ENCODE results near the gene MAG. TPM values are rescaled to one million over a fixed set of nuclear protein-coding genes. Genes with fewer than 3 reads are reported as not detected.

Gene MAG
- total RNA-seq (2022; extraction: Qiagen RNA extraction) = not detected in 5 replicates

GRCh38 chr19:35291916-35292315 lies at the start of gene MAG:
Gene MAG, plus strand, starts transcription at chr19:35292161. Its CDS starts 3,248 bp downstream, at chr19:35295409.

GRCh38 chr19:35248310-35249145 lies 43.4 kb upstream of the MAG start, which contains the start of gene LSR:
Gene LSR, plus strand, starts transcription at chr19:35249002. Its CDS starts 21 bp downstream, at chr19:35249023.

GRCh38 chr19:35268536-35269437 lies 23.2 kb upstream of the MAG start, which contains the start of gene USF2:
Gene USF2, plus strand, starts transcription at chr19:35268962. Its CDS starts 140 bp downstream, at chr19:35269102.

GRCh38 chr19:35328851-35329285 lies 36.9 kb downstream of the MAG start, which contains the start of gene CD22:
Gene CD22, plus strand, starts transcription at chr19:35329187. Its CDS starts 2,854 bp downstream, at chr19:35332041.

GRCh38 chr19:35347171-35347929 lies 55.4 kb downstream of the MAG start, which contains the start of gene FFAR1:
Gene FFAR1, plus strand, starts transcription at chr19:35347902. Its CDS starts 3,650 bp downstream, at chr19:35351552.

GRCh38 chr19:35357867-35358573 lies 66.1 kb downstream of the MAG start, which contains the start of gene FFAR3:
Gene FFAR3, plus strand, starts transcription at chr19:35358460. Its CDS starts 431 bp downstream, at chr19:35358891.

Other genes starting within 250 kb of the MAG start
- 0.26 to 0.58 TPM (median 0.36 TPM) in 5 replicates for gene FXYD3, start 176.3 kb upstream of the MAG start, total RNA-seq (2022; extraction: Qiagen RNA extraction)
- 0.08 to 0.30 TPM (median 0.17 TPM) in 5 replicates for gene LGI4, start 157.1 kb upstream of the MAG start, total RNA-seq (2022; extraction: Qiagen RNA extraction)
- 0.39 to 0.65 TPM (median 0.45 TPM) in 4 of 5 replicates, not detected in the other for gene FXYD1, start 153.3 kb upstream of the MAG start, total RNA-seq (2022; extraction: Qiagen RNA extraction)
- 0.28 to 0.65 TPM (median 0.36 TPM) in 3 of 5 replicates, not detected in the others for gene FXYD7, start 148.9 kb upstream of the MAG start, total RNA-seq (2022; extraction: Qiagen RNA extraction)
- gene FXYD5, start 137.4 kb upstream of the MAG start, total RNA-seq (2022; extraction: Qiagen RNA extraction) = 196 to 227 TPM (median 204 TPM) in 5 replicates
- gene FAM187B, start 63.4 kb upstream of the MAG start, total RNA-seq (2022; extraction: Qiagen RNA extraction) = not detected in 5 replicates
- 7.5 to 13.2 TPM (median 10.2 TPM) in 5 replicates for gene LSR, start 43.2 kb upstream of the MAG start, total RNA-seq (2022; extraction: Qiagen RNA extraction)
- 129 to 167 TPM (median 147 TPM) in 5 replicates for gene USF2, start 23.2 kb upstream of the MAG start, total RNA-seq (2022; extraction: Qiagen RNA extraction)
- 0.34 TPM in 1 of 5 replicates, not detected in the others for gene HAMP, start 9.6 kb upstream of the MAG start, total RNA-seq (2022; extraction: Qiagen RNA extraction)
- 0.85 to 1.8 TPM (median 0.98 TPM) in 5 replicates for gene CD22, start 37.0 kb downstream of the MAG start, total RNA-seq (2022; extraction: Qiagen RNA extraction)
- gene FFAR1, start 55.7 kb downstream of the MAG start, total RNA-seq (2022; extraction: Qiagen RNA extraction) = not detected in 5 replicates
- gene FFAR3, start 66.3 kb downstream of the MAG start, total RNA-seq (2022; extraction: Qiagen RNA extraction) = 0.09 TPM in 1 of 5 replicates, not detected in the others
- gene GPR42, start 78.9 kb downstream of the MAG start, total RNA-seq (2022; extraction: Qiagen RNA extraction) = not detected in 5 replicates
- not detected in 5 replicates for gene FFAR2, start 156.1 kb downstream of the MAG start, total RNA-seq (2022; extraction: Qiagen RNA extraction)
- gene KRTDAP, start 198.3 kb downstream of the MAG start, total RNA-seq (2022; extraction: Qiagen RNA extraction) = not detected in 5 replicates
- 32.5 to 41.2 TPM (median 37.6 TPM) in 5 replicates for gene DMKN, start 221.5 kb downstream of the MAG start, total RNA-seq (2022; extraction: Qiagen RNA extraction)
- 2.4 to 3.3 TPM (median 3.2 TPM) in 5 replicates for gene SBSN, start 236.2 kb downstream of the MAG start, total RNA-seq (2022; extraction: Qiagen RNA extraction)
- gene GAPDHS, start 241.3 kb downstream of the MAG start, total RNA-seq (2022; extraction: Qiagen RNA extraction) = 0.21 TPM in 1 of 5 replicates, not detected in the others